Neural crest cell (in vitro differentiated cells): ENCODE data around the gene PIP4K2A. TPM values are rescaled to one million over a fixed set of nuclear protein-coding genes. Genes with fewer than 3 reads are reported as not detected.

Source experiments
- DNase-seq: peaks from one replicate; pipeline ENCODE4 v3.0.0; 2021; ENCODE audit warnings: low read depth, mixed read lengths, low spot score
- H3K27ac Mint-ChIP-seq: one replicate; pipeline ENCODE4 v1.8.0; 2021; ENCODE audit warnings: mild to moderate bottlenecking, mixed read lengths; ENCODE audit not compliant: unreplicated experiment
- H3K27me3 Mint-ChIP-seq: 2 replicates; pipeline ENCODE4 v1.8.0; 2021; ENCODE audit warnings: low read depth, mild to moderate bottlenecking, mixed read lengths
- H3K36me3 Mint-ChIP-seq: 2 replicates; pipeline ENCODE4 v1.8.0; 2021; ENCODE audit warnings: low read depth, mild to moderate bottlenecking, mixed read lengths
- H3K4me1 Mint-ChIP-seq: 2 replicates; pipeline ENCODE4 v1.8.0; 2021; ENCODE audit warnings: mixed read lengths
- H3K4me3 Mint-ChIP-seq: one replicate; pipeline ENCODE4 v1.8.0; 2021; ENCODE audit warnings: mild to moderate bottlenecking, mixed read lengths
- H3K9me3 Mint-ChIP-seq: 2 replicates; pipeline ENCODE4 v1.8.0; 2021; ENCODE audit warnings: mixed read lengths
- total RNA-seq: library from RNA; stranded (reverse); gene quantifications from 2 replicates; pipeline ENCODE4 v1.2.1, GENCODE V29; 2021
- TF ChIP-seq, protein P1 (sequence below): fragments of 200-600 bp; sonication (generic); conservative IDR thresholded peaks from 2 replicates; pipeline ENCODE4 v1.5.0; 2021; ENCODE audit warnings: antibody characterized with exemption, mild to moderate bottlenecking

PIP4K2A gene
- total RNA-seq, 1 donor from 2014 or later, result 28.7 TPM

DNA sequence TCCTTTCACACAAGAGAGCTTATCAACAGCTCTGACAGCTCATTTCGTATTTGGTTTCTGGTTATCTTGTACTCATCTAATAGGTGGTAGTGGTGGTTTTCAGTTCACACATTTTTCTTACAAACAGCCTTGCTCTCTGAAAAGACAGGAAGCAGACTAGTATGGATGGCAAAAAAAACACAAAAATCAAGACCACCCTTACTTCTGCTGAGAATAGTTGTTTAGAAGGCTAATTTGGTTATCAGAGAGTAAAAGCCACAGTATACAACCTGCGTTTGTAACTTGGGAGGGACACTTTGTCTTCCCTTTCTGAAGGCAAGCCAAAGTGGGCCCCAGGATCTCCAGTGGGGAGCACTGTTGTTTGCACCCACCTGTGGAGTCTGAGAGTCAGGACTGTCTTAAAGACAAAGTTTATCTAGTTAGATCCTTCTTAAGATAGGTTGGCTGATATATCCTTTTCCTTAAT lies 68.0 kb downstream of the PIP4K2A start:
- TF ChIP-seq, protein P1, sequence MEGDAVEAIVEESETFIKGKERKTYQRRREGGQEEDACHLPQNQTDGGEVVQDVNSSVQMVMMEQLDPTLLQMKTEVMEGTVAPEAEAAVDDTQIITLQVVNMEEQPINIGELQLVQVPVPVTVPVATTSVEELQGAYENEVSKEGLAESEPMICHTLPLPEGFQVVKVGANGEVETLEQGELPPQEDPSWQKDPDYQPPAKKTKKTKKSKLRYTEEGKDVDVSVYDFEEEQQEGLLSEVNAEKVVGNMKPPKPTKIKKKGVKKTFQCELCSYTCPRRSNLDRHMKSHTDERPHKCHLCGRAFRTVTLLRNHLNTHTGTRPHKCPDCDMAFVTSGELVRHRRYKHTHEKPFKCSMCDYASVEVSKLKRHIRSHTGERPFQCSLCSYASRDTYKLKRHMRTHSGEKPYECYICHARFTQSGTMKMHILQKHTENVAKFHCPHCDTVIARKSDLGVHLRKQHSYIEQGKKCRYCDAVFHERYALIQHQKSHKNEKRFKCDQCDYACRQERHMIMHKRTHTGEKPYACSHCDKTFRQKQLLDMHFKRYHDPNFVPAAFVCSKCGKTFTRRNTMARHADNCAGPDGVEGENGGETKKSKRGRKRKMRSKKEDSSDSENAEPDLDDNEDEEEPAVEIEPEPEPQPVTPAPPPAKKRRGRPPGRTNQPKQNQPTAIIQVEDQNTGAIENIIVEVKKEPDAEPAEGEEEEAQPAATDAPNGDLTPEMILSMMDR, result no peak
- no peak overlapping the region for H3K27ac Mint-ChIP-seq
- DNase-seq, result no peak
- no peaks in the 10 kb centered on the region for H3K27me3 Mint-ChIP-seq
- H3K36me3 Mint-ChIP-seq, result no peaks in the 10 kb centered on the region
- H3K4me1 Mint-ChIP-seq, result peaks cover 53% of the 10 kb centered on the region
- peaks cover 3% of the 10 kb centered on the region for H3K9me3 Mint-ChIP-seq
- H3K4me3 Mint-ChIP-seq, result no peak overlapping the region

DNA sequence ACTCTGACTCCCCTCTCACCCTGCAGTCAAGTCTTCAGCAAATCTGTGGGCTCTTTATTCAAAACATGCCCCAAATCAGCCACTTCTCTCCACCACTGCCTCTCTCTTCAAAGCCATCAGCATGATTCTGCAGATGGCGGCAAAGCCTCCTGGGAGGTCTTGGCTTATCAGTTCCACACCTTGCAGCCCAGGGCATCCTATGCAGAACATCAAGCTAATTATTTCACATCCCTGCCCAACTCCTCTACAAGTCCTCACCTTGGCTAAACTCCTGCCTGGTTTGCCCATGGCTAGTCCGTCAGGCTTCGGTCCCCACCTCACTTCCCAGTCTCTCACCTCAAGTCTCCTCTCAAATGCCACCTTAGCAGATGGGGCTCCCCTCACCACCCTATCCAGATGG lies 70.2 kb downstream of the PIP4K2A start:
- no peak overlapping the region for H3K27ac Mint-ChIP-seq
- peaks cover 3% of the 10 kb centered on the region for H3K9me3 Mint-ChIP-seq
- H3K36me3 Mint-ChIP-seq, result no peaks in the 10 kb centered on the region
- TF ChIP-seq, protein P1, result no peak
- H3K4me3 Mint-ChIP-seq, result no peak overlapping the region
- DNase-seq, result no peak
- H3K27me3 Mint-ChIP-seq, result no peaks in the 10 kb centered on the region
- peaks cover 48% of the 10 kb centered on the region for H3K4me1 Mint-ChIP-seq

- Mint-ChIP-seq H3K27ac (peak overlapping the region; percentile 64), H3K9me3 (peaks cover 3% of the 10 kb centered on the region), H3K4me3 (no peak overlapping the region), H3K27me3 (no peaks in the 10 kb centered on the region), H3K36me3 (no peaks in the 10 kb centered on the region), H3K4me1 (peaks cover 44% of the 10 kb centered on the region)
- no peak for DNase-seq
- TF ChIP-seq, protein P1, result no peak
Measured at GRCh38 chr10:22643775-22644174, 70.6 kb downstream of the PIP4K2A start.

DNA sequence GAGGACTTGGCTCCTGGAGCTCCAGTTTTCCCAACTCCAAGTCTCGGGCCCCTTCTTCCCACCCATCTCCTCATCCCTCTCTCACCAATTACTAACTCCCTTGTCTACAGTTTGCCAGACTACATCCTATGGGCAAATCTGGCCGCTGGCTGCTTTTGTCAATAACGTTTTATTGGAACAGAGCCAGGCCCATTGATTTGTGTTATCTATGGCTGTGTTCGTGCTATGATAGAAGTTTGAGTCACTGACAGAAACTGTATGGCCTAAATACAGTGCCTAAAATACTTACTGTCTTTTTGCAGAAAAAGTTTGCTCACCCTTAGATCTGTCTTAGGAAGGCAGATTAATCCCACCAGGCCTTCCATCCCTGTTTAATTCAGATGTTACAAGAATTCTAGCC lies 71.3 kb downstream of the PIP4K2A start:
- no peak overlapping the region for H3K4me3 Mint-ChIP-seq
- TF ChIP-seq, protein P1, result no peak
- no peak for DNase-seq
- H3K36me3 Mint-ChIP-seq, result no peaks in the 10 kb centered on the region
- peaks cover 37% of the 10 kb centered on the region for H3K4me1 Mint-ChIP-seq
- no peaks in the 10 kb centered on the region for H3K27me3 Mint-ChIP-seq
- H3K27ac Mint-ChIP-seq, result no peak overlapping the region
- peaks cover 3% of the 10 kb centered on the region for H3K9me3 Mint-ChIP-seq

- Mint-ChIP-seq H3K27me3 (no peaks in the 10 kb centered on the region), H3K4me3 (no peak overlapping the region), H3K4me1 (peaks cover 24% of the 10 kb centered on the region), H3K36me3 (no peaks in the 10 kb centered on the region), H3K9me3 (peaks cover 3% of the 10 kb centered on the region), H3K27ac (no peak overlapping the region)
- no peak for DNase-seq
- TF ChIP-seq, protein P1, result no peak
Measured at GRCh38 chr10:22641743-22642142, 72.6 kb downstream of the PIP4K2A start.

GRCh38 chr10:22640359-22640758 lies 74.0 kb downstream of the PIP4K2A start:
- H3K4me1 Mint-ChIP-seq, result peaks cover 17% of the 10 kb centered on the region
- no peak overlapping the region for H3K27ac Mint-ChIP-seq
- TF ChIP-seq, protein P1, result no peak
- H3K36me3 Mint-ChIP-seq, result no peaks in the 10 kb centered on the region
- H3K4me3 Mint-ChIP-seq, result no peak overlapping the region
- no peak for DNase-seq
- peaks cover 3% of the 10 kb centered on the region for H3K9me3 Mint-ChIP-seq
- H3K27me3 Mint-ChIP-seq, result no peaks in the 10 kb centered on the region
